DMS153 treated with DMSO at 0.1 percent for 48 hours (cell line): ENCODE measurements around the gene PCDHGB7.
"Not testable (repeated sequence)": the region's sequence is repeated elsewhere in the genome, so short reads cannot be mapped to it uniquely, and the experiment has no call there.

Source experiments
- DNase-seq: peaks from one replicate; lab custom pipeline; 2025; ENCODE audit not compliant: unreplicated experiment; lab: John Stamatoyannopoulos, UW

Gene PCDHGB7

DNA sequence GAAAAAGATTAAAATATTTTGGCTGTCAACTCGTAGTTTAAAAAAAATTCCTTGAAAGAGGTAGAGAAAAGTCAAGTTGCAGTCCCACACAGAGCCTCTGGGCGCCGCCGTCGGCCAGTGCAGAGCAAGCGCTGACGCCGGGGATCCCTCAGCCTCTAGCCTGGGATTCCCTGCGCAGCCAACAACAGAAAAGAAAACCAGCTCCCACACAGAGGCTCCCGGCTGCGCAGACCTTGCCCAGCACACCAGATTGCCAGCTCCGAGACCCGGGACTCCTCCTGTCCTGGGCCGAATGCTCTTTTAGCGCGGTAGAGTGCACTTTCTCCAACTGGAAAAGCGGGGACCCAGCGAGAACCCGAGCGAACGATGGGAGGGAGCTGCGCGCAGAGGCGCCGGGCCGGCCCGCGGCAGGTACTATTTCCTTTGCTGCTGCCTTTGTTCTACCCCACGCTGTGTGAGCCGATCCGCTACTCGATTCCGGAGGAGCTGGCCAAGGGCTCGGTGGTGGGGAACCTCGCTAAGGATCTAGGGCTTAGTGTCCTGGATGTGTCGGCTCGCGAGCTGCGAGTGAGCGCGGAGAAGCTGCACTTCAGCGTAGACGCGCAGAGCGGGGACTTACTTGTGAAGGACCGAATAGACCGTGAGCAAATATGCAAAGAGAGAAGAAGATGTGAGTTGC, at the start of gene PCDHGB7:
Gene PCDHGB7 (plus strand): TSS at position 184 of the 679 bp plus-strand sequence. CDS start 183 bp downstream, at position 367.
- not testable (repeated sequence) for DNase-seq

DNA sequence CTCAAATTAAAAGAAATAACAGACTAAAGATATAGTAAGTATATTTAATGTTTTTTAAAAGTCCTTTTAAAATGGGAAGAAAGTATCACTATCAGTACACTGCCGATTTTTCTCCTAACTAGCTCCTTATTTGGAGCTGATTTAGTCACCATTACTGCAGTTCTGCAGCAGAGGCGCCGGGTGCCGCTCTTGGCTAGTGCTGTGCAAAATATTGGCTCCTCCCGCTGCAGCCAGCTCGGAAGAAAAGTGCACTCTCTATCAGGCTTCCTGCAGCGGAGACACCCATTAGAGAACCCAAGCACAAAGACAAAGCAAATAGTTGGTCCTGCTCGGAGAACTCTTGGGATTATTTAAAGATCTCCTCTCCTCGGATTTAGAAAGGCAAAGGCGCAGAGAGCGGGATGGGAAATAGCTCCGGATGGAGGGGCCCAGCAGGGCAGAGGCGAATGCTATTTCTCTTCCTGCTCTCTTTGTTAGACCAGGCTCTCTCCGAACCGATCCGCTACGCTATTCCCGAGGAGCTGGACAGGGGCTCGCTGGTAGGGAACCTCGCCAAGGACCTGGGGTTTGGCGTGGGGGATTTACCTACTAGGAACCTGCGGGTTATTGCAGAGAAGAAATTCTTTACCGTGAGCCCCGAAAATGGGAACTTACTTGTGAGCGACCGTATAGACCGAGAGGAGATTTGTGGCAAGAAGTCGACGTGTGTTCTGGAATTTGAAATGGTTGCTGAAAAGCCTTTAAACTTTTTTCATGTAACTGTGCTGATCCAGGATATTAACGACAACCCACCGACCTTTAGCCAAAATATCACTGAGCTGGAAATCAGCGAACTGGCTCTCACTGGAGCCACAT, 47.3 kb upstream of the PCDHGB7 start, which contains the start of gene PCDHGB3:
Gene PCDHGB3 (plus strand): TSS at position 249 of the 855 bp plus-strand sequence. CDS start 153 bp downstream, at position 402.
- no peak for DNase-seq

DNA sequence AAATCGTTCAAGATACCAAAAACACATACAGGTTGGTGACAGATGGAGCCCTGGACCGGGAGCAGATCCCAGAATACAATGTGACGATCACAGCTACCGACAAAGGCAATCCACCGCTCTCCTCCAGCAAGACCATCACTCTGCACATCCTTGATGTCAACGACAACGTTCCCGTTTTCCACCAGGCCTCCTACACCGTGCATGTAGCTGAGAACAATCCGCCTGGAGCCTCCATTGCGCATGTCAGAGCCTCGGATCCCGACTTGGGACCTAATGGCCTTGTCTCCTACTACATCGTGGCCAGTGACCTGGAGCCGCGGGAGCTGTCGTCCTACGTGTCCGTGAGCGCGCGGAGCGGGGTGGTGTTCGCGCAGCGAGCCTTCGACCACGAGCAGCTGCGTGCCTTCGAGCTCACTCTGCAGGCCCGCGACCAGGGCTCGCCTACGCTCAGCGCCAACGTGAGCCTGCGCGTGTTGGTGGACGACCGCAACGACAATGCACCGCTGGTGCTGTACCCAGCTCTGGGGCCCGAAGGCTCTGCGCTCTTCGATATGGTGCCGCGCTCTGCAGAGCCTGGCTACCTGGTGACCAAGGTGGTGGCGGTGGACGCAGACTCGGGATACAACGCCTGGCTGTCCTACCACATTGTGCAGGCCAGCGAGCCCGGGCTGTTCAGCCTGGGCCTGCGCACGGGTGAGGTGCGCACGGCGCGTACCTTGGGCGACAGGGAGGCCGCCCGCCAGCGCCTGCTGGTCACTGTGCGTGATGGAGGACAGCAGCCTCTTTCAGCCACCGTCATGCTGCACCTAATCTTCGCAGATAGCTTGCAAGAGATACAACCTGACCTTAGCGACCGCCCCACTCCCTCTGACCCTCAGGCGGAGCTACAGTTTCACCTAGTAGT, 45.7 kb upstream of the PCDHGB7 start:
- DNase-seq, result no peak

DNA sequence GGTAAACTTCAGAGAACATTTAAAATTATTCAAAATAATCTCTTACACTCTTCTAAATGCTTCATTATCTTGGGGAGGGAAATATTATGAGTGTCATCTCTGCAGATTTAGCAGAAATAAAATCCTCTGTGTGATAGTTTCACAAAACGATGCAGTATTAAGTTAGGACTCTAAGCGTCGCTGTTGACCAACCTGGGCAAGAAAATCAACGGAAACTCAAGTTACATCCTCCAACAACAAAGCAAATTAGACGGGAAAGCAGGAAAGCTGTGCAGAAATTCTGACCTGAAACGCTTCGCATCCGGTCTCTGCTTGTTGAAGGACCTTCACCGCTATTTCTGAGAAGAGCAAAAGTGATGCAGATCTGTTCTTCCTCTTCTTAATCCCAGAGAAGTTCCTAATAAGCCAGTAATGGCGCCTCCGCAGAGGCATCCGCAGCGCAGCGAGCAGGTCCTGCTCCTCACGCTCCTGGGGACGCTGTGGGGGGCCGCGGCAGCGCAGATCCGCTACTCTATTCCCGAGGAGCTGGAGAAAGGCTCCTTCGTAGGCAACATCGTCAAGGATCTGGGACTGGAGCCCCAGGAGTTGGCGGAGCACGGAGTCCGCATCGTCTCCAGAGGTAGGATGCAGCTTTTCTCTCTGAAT, 43.7 kb upstream of the PCDHGB7 start, which contains the start of gene PCDHGA6:
Gene PCDHGA6 (plus strand): TSS at position 219 of the 645 bp plus-strand sequence. CDS start 193 bp downstream, at position 412.
- no peak for DNase-seq

DNA sequence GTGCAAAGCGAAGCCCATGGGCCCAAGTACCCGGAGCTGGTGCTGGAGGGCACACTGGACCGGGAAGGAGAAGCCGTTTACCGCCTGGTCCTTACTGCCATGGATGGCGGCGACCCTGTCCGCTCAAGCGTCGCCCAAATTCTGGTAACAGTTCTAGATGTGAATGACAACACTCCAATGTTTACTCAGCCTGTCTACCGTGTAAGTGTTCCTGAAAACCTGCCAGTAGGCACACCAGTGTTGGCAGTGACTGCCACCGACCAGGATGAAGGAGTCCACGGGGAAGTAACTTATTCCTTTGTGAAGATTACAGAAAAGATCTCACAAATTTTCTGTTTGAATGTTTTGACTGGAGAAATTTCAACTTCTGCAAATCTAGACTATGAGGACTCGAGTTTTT, 42.9 kb upstream of the PCDHGB7 start:
- no peak for DNase-seq

DNA sequence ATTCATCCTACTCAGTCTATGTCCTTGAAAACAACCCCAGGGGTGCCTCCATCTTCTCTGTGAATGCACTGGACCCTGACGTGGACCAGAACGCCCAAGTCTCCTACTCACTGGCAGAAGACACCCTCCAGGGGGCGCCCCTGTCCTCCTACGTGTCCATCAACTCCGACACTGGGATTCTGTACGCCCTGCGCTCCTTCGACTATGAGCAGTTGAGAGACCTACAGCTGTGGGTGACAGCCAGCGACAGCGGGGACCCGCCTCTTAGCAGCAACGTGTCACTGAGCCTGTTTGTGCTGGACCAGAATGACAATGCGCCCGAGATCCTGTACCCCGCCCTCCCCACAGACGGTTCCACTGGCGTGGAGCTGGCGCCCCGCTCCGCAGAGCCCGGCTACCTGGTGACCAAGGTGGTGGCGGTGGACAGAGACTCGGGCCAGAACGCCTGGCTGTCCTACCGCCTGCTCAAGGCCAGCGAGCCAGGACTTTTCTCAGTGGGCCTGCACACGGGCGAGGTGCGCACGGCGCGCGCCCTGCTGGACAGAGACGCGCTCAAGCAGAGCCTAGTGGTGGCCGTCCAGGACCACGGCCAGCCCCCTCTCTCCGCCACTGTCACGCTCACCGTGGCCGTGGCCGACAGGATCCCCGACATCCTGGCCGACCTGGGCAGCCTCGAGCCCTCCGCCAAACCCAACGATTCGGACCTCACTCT, 41.9 kb upstream of the PCDHGB7 start:
- DNase-seq, result not testable (repeated sequence)

DNA sequence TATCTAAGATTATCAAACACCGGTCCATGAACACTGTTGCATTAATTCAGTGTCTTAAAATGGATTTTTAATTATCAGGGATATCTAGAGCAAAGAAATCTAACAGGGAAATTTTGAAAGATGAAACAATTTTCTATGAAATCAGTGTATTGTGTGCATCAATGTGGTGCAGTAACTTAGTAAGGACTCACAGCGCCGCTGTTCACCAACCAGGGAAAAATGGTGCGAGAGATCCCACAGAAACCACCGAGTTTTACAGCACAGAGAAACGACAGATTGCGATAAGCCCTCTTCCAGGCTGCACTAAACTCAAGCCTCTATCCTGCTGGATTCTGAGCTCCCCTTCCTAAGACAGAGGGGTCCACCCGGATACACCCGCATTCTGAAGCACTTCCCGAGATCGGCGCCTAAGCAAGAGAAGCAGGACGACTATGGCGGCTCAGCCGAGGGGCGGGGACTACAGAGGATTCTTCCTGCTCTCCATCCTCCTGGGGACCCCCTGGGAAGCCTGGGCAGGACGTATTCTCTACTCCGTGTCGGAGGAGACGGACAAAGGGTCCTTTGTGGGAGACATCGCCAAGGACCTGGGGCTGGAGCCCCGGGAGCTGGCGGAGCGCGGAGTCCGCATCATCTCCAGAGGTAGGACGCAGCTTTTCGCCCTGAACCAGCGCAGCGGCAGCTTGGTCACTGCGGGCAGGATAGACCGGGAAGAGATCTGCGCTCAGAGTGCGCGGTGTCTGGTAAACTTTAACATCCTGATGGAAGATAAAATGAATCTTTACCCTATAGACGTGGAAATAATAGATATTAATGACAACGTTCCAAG, 34.8 kb upstream of the PCDHGB7 start, which contains the start of gene PCDHGA7:
Gene PCDHGA7 (plus strand): TSS at position 274 of the 826 bp plus-strand sequence. CDS start 158 bp downstream, at position 432.
- no peak for DNase-seq

DNA sequence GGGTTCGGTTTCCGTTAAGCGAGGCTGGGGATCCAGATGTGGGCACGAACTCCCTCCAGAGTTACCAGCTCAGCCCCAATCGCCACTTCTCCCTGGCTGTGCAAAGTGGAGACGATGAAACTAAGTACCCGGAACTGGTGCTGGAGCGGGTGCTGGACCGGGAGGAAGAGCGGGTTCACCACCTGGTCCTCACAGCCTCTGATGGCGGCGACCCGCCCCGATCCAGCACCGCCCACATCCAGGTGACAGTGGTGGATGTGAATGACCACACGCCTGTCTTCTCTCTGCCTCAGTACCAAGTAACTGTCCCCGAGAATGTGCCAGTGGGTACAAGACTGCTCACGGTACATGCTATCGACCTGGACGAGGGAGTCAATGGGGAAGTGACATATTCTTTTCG, 34.1 kb upstream of the PCDHGB7 start:
- no peak for DNase-seq

DNA sequence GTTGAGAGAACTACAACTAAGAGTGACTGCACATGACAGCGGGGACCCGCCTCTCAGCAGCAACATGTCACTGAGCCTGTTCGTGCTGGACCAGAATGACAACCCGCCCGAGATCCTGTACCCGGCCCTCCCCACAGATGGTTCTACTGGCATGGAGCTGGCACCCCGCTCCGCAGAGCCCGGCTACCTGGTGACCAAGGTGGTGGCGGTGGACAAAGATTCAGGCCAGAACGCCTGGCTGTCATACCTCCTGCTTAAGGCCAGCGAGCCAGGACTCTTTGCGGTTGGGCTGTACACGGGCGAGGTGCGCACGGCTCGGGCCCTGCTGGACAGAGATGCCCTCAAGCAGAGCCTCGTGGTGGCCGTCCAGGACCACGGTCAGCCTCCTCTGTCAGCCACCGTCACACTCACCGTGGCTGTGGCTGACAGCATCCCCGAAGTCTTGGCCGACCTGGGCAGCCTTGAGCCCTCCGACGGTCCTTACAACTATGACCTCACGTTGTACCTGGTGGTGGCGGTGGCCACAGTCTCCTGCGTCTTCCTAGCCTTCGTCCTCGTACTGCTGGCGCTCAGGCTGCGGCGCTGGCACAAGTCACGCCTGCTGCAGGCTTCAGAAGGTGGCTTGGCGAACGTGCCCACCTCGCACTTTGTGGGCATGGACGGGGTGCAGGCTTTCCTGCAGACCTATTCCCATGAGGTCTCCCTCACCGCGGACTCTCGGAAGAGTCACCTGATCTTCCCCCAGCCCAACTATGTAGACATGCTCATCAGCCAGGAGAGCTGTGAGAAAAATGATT, 32.8 kb upstream of the PCDHGB7 start:
- no peak for DNase-seq

DNA sequence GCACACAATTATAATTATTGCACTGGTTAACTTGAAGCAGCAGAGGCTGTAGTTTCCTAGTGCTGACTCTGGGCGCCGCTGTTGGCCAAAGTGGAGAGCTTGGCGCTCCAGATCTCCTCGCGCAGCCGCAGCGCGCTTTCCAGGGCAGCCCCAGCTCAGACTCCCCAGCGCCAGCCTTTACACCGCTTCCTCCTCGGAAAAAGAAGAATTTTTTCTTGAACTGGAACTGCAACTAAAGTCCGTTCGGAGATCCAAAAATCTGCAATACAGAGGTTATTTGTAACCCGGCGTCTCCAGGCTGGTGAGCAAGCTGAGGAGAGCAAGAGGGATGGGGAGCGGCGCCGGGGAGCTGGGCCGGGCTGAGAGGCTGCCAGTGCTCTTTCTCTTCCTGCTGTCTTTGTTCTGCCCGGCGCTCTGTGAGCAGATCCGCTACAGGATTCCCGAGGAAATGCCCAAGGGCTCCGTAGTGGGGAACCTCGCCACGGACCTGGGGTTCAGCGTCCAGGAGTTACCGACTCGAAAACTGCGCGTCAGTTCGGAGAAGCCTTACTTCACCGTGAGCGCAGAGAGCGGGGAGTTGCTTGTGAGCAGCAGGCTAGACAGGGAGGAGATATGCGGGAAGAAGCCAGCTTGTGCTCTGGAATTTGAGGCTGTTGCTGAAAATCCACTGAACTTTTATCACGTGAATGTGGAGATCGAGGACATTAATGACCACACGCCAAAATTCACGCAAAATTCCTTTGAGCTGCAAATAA, 29.7 kb upstream of the PCDHGB7 start, which contains the start of gene PCDHGB4:
Gene PCDHGB4 (plus strand): TSS at position 142 of the 755 bp plus-strand sequence. CDS start 187 bp downstream, at position 329.
- DNase-seq, result not testable (repeated sequence)

DNA sequence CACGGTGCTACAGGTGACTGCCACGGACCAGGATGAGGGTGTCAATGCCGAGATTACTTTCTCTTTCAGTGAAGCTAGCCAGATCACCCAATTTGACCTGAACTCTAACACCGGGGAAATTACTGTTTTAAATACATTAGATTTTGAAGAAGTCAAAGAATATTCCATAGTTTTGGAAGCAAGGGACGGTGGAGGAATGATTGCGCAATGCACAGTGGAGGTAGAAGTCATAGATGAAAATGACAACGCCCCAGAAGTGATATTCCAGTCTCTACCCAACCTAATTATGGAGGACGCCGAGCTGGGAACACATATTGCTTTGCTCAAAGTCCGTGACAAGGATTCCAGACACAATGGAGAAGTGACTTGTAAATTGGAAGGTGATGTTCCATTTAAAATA, 28.8 kb upstream of the PCDHGB7 start:
- no peak for DNase-seq

DNA sequence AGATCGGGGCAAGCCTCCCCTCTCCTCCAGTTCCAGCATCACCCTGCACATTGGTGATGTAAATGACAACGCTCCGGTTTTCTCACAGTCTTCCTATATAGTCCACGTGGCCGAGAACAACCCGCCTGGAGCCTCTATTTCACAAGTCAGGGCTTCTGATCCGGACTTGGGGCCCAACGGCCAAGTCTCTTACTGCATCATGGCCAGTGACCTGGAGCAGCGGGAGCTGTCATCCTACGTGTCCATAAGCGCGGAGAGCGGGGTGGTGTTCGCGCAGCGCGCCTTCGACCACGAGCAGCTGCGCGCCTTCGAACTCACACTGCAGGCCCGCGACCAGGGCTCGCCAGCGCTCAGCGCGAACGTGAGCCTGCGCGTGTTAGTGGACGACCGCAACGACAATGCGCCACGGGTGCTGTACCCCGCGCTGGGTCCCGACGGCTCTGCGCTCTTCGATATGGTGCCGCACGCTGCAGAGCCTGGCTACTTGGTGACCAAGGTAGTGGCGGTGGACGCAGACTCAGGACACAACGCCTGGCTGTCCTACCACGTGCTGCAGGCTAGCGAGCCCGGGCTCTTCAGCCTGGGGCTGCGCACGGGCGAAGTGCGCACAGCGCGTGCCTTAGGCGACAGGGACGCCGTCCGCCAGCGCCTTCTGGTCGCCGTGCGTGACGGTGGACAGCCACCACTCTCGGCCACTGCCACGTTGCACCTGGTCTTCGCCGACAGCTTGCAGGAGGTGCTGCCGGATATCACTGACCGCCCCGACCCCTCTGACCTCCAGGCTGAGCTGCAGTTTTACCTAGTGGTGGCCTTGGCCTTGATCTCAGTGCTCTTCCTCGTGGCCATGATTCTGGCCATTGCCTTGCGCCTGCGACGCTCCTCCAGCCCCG, 28.1 kb upstream of the PCDHGB7 start:
- no peak for DNase-seq

DNA sequence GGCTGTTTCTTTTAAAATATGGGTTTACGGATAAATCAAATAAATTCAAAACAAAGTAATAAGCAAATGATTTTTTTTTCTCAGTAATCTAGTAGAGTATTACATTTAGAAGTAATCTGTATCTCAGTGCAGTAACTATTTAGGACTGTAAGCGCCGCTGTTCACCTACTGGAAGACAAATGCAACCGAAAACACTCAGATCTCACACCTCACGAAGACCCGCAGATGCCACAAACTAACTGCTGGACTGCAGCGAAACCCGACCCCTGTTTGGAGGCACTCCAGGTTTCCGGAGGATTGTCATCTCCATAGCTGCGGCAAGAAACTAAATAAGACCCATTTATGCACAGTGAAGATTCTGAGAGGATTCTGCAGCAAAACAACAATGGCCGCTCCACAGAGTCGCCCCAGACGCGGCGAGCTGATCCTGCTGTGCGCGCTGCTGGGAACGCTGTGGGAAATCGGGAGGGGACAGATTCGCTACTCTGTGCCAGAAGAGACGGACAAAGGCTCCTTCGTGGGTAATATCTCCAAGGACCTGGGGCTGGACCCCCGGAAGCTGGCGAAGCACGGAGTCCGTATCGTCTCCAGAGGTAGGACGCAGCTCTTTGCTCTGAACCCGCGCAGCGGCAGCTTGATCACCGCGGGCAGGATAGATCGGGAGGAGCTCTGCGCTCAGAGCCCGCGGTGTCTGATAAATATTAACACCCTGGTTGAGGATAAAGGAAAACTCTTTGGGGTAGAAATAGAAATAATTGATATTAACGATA, 24.9 kb upstream of the PCDHGB7 start, which contains the start of gene PCDHGA8:
Gene PCDHGA8 (plus strand): TSS at position 205 of the 770 bp plus-strand sequence. CDS start 181 bp downstream, at position 386.
- no peak for DNase-seq

DNA sequence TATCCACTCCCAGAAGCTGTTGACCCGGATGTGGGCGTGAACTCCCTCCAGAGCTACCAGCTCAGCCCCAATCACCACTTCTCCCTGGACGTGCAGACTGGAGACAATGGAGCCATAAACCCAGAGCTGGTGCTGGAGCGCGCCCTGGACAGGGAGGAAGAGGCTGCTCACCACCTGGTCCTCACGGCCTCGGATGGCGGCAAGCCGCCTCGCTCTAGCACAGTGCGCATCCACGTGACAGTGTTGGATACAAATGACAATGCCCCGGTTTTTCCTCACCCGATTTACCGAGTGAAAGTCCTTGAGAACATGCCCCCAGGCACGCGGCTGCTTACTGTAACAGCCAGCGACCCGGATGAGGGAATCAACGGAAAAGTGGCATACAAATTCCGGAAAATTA, 24.2 kb upstream of the PCDHGB7 start:
- DNase-seq, result no peak
